ENCODE measurements around the gene FBXL13. TPM values are rescaled to one million over a fixed set of nuclear protein-coding genes. Genes with fewer than 3 reads are reported as not detected.
A peak's percentile ranks its signal among the peaks of the same experiment; 100 is the strongest.
"Not testable (repeated sequence)": the region's sequence is repeated elsewhere in the genome, so short reads cannot be mapped to it uniquely, and the experiment has no call there.

FBXL13 gene
- total and polyA plus RNA-seq, 2 donors from 2014 or later: 1.5 to 4.8 TPM

DNA sequence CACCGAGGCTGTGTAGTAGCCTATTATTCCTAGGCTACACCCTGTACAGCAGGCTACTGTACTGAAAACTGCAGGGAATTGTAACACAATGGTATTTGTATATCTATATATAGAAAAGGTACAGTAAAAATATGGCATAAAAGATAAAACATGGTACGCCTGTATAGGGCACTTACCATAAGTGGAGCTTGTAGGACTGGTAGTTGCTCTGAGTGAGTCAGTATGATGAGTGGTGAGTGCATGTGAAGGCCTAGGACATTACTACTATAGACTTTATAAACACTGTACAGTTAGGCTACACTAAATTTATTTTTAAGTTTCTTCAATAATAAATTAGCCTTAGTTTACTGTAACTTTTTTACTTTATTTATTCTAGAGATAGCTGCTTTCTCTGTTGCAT is 285.8 kb downstream of the FBXL13 start:
- H3K4me3 ChIP-seq (ENCODE audit: low read length in 3 of 3); H3K9me3 ChIP-seq (ENCODE audit: control insufficient read depth in 2 of 3, insufficient read depth in 1 of 3, low read length in 3 of 3); H3K27ac ChIP-seq (ENCODE audit: low read depth in 2 of 2, low read length in 2 of 2); FAIRE-seq; intact Hi-C loops (cut with DNase I); H3K4me1 ChIP-seq (ENCODE audit: control insufficient read depth in 2 of 3, insufficient read depth in 2 of 3, low read depth in 1 of 3, low read length in 3 of 3); H3K27me3 ChIP-seq (ENCODE audit: control insufficient read depth, insufficient read depth, low read length); H3K9ac ChIP-seq (ENCODE audit: low read length in 3 of 3); H3K36me3 ChIP-seq (ENCODE audit: control insufficient read depth in 2 of 3, insufficient read depth in 3 of 3, low read length in 3 of 3); DNase-seq: not testable (repeated sequence)

DNA sequence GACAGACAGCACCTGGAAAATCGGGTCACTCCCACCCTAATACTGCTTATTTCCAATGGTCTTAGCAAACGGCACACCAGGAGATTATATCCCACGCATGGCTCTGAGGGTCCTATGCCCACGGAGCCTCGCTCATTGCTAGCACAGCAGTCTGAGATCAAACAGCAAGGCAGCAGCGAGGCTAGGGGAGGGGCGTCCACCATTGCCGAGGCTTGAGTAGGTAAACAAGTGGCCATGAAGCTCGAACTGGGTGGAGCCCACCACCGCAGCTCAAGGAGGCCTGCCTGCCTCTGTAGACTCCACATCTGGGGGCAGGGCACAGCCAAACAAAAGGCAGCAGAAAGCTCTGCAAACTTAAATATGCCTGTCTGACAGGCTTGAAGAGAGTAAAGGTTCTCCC is 293.7 kb downstream of the FBXL13 start:
- intact Hi-C loops (cut with DNase I); H3K4me1 ChIP-seq (ENCODE audit: control insufficient read depth in 2 of 3, insufficient read depth in 2 of 3, low read depth in 1 of 3, low read length in 3 of 3); H3K9ac ChIP-seq (ENCODE audit: low read length in 3 of 3); H3K27ac ChIP-seq (ENCODE audit: low read depth in 2 of 2, low read length in 2 of 2); H3K36me3 ChIP-seq (ENCODE audit: control insufficient read depth in 2 of 3, insufficient read depth in 3 of 3, low read length in 3 of 3); FAIRE-seq; H3K9me3 ChIP-seq (ENCODE audit: control insufficient read depth in 2 of 3, insufficient read depth in 1 of 3, low read length in 3 of 3); H3K4me3 ChIP-seq (ENCODE audit: low read length in 3 of 3); H3K27me3 ChIP-seq (ENCODE audit: control insufficient read depth, insufficient read depth, low read length): not testable (repeated sequence)
- DNase-seq: peak in 1 of 5 donors; percentile 28

DNA sequence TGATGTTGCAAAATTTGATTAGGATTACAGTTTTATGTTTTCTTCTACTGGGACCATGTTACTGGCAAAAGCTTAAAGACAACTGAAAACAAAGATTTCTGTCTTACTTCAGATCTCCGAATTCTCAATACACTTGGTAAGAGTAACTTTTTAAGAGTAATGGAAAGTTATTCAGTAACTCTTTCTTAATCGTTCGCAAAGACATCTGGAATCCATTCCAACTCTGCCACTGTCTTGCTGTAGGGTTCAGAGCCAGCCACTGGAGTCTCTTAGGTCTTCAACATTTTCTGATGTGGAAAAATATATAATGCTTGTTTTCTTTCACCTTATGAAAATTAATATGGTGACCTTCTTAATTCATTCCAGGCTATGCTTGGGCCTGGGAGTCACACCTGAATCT is 295.9 kb downstream of the FBXL13 start:
- intact Hi-C loops (cut with DNase I); DNase-seq; H3K27me3 ChIP-seq (ENCODE audit: control insufficient read depth, insufficient read depth, low read length); H3K4me3 ChIP-seq (ENCODE audit: low read length in 3 of 3); H3K27ac ChIP-seq (ENCODE audit: low read depth in 2 of 2, low read length in 2 of 2); FAIRE-seq; H3K4me1 ChIP-seq (ENCODE audit: control insufficient read depth in 2 of 3, insufficient read depth in 2 of 3, low read depth in 1 of 3, low read length in 3 of 3); H3K9ac ChIP-seq (ENCODE audit: low read length in 3 of 3); H3K36me3 ChIP-seq (ENCODE audit: control insufficient read depth in 2 of 3, insufficient read depth in 3 of 3, low read length in 3 of 3); H3K9me3 ChIP-seq (ENCODE audit: control insufficient read depth in 2 of 3, insufficient read depth in 1 of 3, low read length in 3 of 3): not testable (repeated sequence)

DNA sequence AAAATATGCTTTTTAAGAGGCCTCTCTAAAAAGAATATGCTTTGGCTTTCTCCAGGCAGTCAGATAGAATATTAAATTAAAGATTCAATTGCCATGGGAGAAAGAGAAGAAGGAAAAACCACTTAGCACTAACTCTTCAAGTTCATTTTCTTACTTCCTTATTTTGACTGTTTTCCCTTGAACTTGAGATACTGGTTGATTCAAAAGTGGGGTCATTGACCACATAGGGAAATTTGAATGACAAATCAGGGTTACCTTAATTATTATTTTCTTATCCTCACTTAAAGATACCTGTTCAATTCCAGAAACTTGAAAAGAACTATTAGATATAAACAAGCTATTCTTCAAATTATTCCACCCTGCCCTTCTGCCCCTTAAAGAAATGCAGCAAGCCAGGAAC is 298.4 kb downstream of the FBXL13 start:
- DNase-seq; FAIRE-seq; H3K4me3 ChIP-seq (ENCODE audit: low read length in 3 of 3); H3K9ac ChIP-seq (ENCODE audit: low read length in 3 of 3); H3K27me3 ChIP-seq (ENCODE audit: control insufficient read depth, insufficient read depth, low read length); H3K36me3 ChIP-seq (ENCODE audit: control insufficient read depth in 2 of 3, insufficient read depth in 3 of 3, low read length in 3 of 3); intact Hi-C loops (cut with DNase I); H3K4me1 ChIP-seq (ENCODE audit: control insufficient read depth in 2 of 3, insufficient read depth in 2 of 3, low read depth in 1 of 3, low read length in 3 of 3); H3K27ac ChIP-seq (ENCODE audit: low read depth in 2 of 2, low read length in 2 of 2); H3K9me3 ChIP-seq (ENCODE audit: control insufficient read depth in 2 of 3, insufficient read depth in 1 of 3, low read length in 3 of 3): not testable (repeated sequence)

DNA sequence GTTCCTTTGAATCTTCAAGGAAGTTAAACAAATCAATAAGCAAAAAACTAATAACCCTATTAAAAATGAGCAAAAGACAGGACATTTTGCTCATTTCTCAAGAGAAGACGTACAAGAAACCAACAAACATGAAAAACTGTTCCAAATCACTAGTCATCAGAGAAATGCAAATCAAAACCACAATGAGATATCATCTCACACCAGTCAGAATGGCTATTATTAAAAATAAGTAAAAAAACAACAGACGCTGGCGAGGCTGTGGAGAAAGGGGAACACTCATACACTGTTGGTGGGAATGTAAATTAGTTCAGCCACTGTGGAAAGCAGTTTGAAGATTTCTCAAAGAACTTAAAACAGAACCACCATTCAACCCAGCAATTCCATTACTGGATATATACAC is 304.1 kb downstream of the FBXL13 start:
- intact Hi-C loops (cut with DNase I); H3K36me3 ChIP-seq (ENCODE audit: control insufficient read depth in 2 of 3, insufficient read depth in 3 of 3, low read length in 3 of 3); H3K27ac ChIP-seq (ENCODE audit: low read depth in 2 of 2, low read length in 2 of 2); H3K4me1 ChIP-seq (ENCODE audit: control insufficient read depth in 2 of 3, insufficient read depth in 2 of 3, low read depth in 1 of 3, low read length in 3 of 3); H3K4me3 ChIP-seq (ENCODE audit: low read length in 3 of 3); FAIRE-seq; H3K9ac ChIP-seq (ENCODE audit: low read length in 3 of 3); DNase-seq; H3K9me3 ChIP-seq (ENCODE audit: control insufficient read depth in 2 of 3, insufficient read depth in 1 of 3, low read length in 3 of 3); H3K27me3 ChIP-seq (ENCODE audit: control insufficient read depth, insufficient read depth, low read length): not testable (repeated sequence)

DNA sequence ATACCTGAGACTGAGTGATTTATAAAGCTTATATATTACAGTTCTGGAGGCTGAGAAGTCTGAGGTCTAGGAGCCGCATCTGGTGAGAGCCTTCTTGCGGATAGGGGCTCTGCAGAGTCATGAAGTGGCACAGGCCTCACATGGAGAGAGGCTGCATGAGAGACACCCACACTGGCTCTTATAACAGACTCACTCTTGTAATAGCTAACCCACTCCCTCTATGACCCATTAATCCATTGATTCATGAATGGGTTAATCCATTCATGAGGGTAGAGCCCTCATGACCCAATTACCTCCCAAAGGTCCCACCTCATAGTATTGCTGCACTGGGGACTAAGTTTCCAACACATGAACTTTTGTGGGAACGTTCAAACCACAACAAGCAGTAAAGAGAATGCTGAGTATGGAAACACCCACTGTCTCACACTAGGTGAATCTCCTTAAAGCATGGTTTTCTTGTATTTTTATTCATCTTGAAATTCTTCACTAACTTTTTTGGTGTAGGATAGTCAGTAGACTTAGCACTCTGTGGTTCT is 304.9 kb downstream of the FBXL13 start:
- H3K9me3 ChIP-seq (ENCODE audit: control insufficient read depth in 2 of 3, insufficient read depth in 1 of 3, low read length in 3 of 3); H3K4me3 ChIP-seq (ENCODE audit: low read length in 3 of 3); H3K4me1 ChIP-seq (ENCODE audit: control insufficient read depth in 2 of 3, insufficient read depth in 2 of 3, low read depth in 1 of 3, low read length in 3 of 3); FAIRE-seq; H3K36me3 ChIP-seq (ENCODE audit: control insufficient read depth in 2 of 3, insufficient read depth in 3 of 3, low read length in 3 of 3); DNase-seq; H3K27ac ChIP-seq (ENCODE audit: low read depth in 2 of 2, low read length in 2 of 2); H3K9ac ChIP-seq (ENCODE audit: low read length in 3 of 3); intact Hi-C loops (cut with DNase I); H3K27me3 ChIP-seq (ENCODE audit: control insufficient read depth, insufficient read depth, low read length): not testable (repeated sequence)

DNA sequence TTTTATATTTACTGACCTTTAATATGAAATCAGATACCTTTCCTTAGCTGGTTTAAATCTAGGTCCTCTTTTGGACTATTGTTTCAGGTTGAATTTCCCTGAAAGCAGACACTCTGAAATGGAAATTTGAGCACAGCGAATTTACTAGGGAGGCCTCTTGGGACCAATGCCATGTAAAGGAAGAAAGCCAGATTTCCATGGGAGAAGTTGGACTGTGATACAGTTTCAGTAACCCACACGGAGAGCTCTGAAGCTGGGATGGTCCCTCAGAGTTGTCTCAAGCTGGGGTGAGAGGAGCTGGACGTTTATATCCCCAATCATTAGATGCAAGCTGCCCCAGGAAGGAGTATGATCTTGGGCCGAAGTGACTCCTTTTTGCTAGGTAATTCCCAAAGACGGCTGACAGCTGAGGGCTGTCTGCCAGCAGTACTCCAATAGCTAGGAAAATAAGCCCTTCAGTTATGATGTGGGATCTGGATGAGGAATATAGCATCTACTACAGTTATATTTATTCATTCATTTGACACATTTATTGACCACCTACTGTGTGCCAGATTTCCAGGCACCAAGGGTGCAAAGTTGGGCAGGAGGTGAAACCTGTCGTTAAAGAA is 311.2 kb downstream of the FBXL13 start:
- H3K4me3 ChIP-seq (ENCODE audit: low read length in 3 of 3); intact Hi-C loops (cut with DNase I); H3K4me1 ChIP-seq (ENCODE audit: control insufficient read depth in 2 of 3, insufficient read depth in 2 of 3, low read depth in 1 of 3, low read length in 3 of 3); H3K27ac ChIP-seq (ENCODE audit: low read depth in 2 of 2, low read length in 2 of 2); H3K9me3 ChIP-seq (ENCODE audit: control insufficient read depth in 2 of 3, insufficient read depth in 1 of 3, low read length in 3 of 3); H3K9ac ChIP-seq (ENCODE audit: low read length in 3 of 3); H3K27me3 ChIP-seq (ENCODE audit: control insufficient read depth, insufficient read depth, low read length); DNase-seq; H3K36me3 ChIP-seq (ENCODE audit: control insufficient read depth in 2 of 3, insufficient read depth in 3 of 3, low read length in 3 of 3); FAIRE-seq: not testable (repeated sequence)

Measured in kidney (tissue), 11 donors.